ENCODE results near the gene RIBC2.

The RIBC2 gene

DNA sequence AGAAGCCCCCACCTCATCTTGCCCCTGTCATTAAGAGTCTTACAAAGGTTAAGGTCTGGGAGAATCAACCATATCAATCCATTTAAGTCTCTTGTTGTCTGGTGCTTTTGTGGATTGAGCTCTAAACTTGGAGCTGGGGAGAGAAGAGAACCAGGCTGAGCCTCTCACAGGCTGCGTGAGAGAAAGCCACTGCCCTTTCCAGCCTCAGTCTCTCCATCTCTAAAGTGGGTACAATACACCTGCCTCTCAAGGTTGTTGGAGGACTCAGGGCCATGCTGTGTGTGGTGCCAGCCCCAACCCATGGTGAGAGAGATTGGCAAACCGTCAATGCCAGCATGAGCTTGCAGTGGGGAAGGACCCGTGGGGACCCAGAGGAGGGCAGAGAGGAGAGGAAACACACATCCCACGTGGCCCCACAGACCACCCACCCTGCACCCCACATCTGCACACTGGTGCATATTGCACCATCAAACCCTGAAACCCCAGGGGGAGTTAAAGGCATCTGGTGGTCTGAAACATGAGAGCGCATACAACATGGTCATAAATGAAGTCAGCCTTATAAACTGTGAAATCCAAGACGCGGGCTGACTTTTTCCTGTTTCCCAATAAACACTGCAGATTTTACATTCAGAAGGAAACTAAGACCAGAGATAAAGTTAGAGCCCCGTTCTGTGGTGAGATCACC is 61.7 kb downstream of the RIBC2 start:
- no peak for DNase-seq

- DNase-seq, result no peak
These were observed 62.5 kb downstream of the RIBC2 start for GRCh38 chr22:45475851-45476514.

- DNase-seq, result no peak
These were observed 63.3 kb downstream of the RIBC2 start for GRCh38 chr22:45476814-45477213.

- DNase-seq, result no peak
These were observed 64.0 kb downstream of the RIBC2 start for GRCh38 chr22:45477366-45478107.

DNA sequence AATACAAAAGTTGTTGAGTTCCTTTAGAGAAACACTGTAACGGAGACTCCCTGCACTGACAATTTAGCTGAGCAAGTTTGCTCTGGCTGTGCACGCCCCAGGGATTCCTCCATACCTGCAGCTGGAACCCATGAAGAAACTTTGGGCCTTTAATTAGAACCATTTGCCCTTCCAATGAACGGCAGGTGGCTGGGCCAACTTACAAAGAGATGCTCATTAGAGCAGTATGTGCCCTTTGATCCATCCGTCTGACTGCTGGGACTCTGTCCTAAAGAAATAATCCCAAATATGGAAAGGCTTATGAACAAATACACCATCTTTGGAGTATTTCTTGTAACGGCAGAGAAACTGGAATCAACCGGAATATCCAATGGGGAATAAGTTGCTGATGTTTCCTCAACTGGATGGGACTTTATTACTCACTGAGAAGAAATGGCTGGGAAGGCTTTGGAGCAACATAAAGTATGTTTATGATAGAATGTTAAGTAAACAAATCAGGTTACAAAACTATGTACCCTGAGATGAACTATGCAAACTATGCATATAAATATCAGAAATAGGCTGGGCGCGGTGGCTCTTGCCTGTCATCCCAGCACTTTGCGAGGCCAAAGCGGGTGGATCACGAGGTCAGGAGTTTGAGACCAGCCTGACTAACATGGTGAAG is 64.7 kb downstream of the RIBC2 start:
- DNase-seq, result no peak

GRCh38 chr22:45480717-45481116 is 67.2 kb downstream of the RIBC2 start:
- DNase-seq, result no peak

DNA sequence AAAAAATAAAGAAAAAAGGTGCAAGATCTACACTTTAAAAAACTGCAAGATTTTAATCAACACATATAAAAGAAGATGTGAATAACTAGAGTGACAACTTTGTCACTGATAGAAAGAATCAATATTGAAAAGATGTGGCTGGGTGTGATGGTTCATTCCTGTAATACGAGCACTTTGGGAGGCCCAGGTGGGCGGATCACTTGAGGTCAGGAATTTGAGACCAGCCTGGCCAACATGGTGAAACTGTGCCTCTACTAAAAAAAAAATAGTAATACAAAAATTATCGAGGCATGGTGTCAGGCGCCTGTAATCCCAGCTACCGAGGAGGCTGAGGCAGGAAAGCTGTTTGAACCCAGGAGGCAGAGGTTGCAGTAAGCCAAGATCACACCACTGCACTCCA is 68.2 kb downstream of the RIBC2 start:
- no peak for DNase-seq

All from NCI-H2029 (cell line).